Measurements from ENCODE around the gene HOMER3.

Gene HOMER3

DNA sequence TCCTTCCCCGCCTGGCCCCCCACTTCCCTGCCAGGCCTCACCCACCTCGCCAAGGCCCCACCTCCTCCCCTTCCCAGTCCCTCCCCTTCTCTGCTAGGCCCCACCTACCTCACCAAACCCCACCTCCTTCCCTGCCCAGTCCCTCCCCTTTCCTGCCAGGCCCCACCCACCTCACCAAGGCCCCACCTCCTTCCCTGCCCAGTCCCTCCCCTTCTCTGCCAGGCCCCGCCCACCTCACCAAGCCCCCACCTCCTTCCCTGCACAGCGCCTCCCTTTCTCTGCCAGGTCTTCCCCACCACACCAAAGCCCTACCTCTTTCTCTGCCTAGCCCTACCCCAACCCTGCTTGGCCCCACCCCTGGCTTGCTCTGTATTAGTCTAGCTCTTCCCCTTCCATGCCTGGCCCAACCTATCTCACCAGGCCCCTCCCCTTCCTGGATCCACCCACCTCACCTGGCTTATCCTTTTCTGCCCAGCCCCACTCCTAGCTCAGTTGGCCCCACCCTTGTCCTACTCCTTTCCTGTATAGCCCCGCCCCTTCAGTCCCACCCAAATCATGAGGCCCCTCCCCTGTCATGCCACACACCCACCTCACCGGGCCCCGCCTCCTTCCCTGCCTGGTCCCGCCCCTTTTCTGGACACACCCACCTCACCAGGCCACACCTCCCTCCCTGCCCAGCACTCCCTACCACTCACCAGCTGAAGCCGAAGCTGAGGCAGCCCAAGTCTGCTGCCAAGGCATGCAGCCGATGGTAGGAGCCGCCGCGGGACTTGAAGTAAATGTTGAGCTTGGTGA, 61.2 kb downstream of the HOMER3 start:
- DNase-seq (ENCODE audit: extremely low read depth, low read depth): no peak
- TF ChIP-seq, protein P1, sequence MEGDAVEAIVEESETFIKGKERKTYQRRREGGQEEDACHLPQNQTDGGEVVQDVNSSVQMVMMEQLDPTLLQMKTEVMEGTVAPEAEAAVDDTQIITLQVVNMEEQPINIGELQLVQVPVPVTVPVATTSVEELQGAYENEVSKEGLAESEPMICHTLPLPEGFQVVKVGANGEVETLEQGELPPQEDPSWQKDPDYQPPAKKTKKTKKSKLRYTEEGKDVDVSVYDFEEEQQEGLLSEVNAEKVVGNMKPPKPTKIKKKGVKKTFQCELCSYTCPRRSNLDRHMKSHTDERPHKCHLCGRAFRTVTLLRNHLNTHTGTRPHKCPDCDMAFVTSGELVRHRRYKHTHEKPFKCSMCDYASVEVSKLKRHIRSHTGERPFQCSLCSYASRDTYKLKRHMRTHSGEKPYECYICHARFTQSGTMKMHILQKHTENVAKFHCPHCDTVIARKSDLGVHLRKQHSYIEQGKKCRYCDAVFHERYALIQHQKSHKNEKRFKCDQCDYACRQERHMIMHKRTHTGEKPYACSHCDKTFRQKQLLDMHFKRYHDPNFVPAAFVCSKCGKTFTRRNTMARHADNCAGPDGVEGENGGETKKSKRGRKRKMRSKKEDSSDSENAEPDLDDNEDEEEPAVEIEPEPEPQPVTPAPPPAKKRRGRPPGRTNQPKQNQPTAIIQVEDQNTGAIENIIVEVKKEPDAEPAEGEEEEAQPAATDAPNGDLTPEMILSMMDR (IDR thresholded peaks at IDR 0.05; ENCODE audit: low read depth, low read length): no peak
